Right lobe of liver (tissue), 4 donors: ENCODE data around the gene PCID2.

Experiments used
- POLR2A ChIP-seq: fragments of 450-650 bp; IDR thresholded peaks from one replicate; pipeline ENCODE4 v1.6.1; 2017; ENCODE audit warnings: antibody characterized with exemption, mild to moderate bottlenecking
- TF ChIP-seq, protein P1 (sequence below), 4 donors: fragments of 200-600 bp in 3 of 4; fragments of 450-650 bp in 1 of 4; IDR thresholded peaks; one replicate each; pipeline versions ENCODE4 v1.5.1 to v1.8.0; 2016 to 2022; ENCODE audit warnings: antibody characterized with exemption in 4 of 4, mild to moderate bottlenecking in 2 of 4
- donor health status: DM: no; HTN: no; CAD: no.
- donor health status: DM: no; HTN: no; CAD: no.
- donor health status: DM: no; HTN: yes; CAD: no.

- TF ChIP-seq, protein P1, sequence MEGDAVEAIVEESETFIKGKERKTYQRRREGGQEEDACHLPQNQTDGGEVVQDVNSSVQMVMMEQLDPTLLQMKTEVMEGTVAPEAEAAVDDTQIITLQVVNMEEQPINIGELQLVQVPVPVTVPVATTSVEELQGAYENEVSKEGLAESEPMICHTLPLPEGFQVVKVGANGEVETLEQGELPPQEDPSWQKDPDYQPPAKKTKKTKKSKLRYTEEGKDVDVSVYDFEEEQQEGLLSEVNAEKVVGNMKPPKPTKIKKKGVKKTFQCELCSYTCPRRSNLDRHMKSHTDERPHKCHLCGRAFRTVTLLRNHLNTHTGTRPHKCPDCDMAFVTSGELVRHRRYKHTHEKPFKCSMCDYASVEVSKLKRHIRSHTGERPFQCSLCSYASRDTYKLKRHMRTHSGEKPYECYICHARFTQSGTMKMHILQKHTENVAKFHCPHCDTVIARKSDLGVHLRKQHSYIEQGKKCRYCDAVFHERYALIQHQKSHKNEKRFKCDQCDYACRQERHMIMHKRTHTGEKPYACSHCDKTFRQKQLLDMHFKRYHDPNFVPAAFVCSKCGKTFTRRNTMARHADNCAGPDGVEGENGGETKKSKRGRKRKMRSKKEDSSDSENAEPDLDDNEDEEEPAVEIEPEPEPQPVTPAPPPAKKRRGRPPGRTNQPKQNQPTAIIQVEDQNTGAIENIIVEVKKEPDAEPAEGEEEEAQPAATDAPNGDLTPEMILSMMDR (IDR thresholded peaks at IDR 0.05): no peak
- no peak for TF ChIP-seq POLR2A
Observed at GRCh38 chr13:113233101-113233500, 24.6 kb upstream of the PCID2 start.
